Measurements from ENCODE around the gene GABPA.
"Not testable (repeated sequence)": the region's sequence is repeated elsewhere in the genome, so short reads cannot be mapped to it uniquely, and the experiment has no call there.

The GABPA gene

DNA sequence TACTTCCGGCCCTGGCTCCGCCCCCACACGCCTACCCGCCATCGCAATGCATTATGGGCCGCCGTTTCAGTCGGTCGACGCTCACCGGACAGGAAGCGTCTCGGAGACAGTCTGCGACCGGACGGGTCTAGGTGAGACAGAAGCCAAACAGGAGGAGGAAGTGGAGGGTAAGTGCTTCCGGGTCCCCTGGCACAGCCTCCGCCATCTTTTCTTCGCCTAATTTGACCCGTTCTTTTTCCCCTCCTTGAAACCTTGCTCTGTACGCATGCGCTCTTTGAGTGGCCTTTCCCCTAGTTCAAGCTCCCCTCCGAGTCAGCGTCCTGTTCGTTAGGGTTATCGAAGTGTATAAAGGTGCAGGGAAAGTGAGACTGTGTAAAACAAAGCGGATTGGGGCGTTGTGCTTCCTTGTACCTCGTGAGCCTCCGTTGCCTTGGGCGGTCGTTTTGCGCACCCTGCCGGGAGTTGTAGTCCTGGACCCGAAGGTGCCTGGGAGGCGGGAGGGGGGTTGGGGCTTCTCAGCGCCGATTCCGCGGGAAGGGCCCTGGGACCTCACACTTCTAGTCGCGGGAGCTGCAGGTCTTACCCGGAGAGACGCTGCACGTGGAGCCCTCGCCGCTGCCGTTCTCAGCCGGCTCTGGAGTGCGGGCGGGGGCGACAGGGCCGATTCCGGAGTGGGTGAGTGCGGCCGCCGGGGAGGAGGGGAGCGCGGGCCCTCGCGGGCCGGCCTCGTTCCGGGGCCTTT, at the start of gene GABPA, which contains the start of gene ATP5PF:
Gene GABPA, plus strand, starts transcription at position 69 of the 742 bp plus-strand sequence. CDS start 6,627 bp downstream, outside the sequence.
Gene ATP5PF, minus strand, starts transcription at position 1 of the 742 bp plus-strand sequence. CDS start 5,110 bp downstream, outside the sequence.
- H3K36me3 ChIP-seq (replicated peaks): no peaks in the 10 kb centered on the region
- H3K27me3 ChIP-seq (replicated peaks): no peaks in the 10 kb centered on the region
- peak; percentile 97 for DNase-seq
- TF ChIP-seq, protein P1, sequence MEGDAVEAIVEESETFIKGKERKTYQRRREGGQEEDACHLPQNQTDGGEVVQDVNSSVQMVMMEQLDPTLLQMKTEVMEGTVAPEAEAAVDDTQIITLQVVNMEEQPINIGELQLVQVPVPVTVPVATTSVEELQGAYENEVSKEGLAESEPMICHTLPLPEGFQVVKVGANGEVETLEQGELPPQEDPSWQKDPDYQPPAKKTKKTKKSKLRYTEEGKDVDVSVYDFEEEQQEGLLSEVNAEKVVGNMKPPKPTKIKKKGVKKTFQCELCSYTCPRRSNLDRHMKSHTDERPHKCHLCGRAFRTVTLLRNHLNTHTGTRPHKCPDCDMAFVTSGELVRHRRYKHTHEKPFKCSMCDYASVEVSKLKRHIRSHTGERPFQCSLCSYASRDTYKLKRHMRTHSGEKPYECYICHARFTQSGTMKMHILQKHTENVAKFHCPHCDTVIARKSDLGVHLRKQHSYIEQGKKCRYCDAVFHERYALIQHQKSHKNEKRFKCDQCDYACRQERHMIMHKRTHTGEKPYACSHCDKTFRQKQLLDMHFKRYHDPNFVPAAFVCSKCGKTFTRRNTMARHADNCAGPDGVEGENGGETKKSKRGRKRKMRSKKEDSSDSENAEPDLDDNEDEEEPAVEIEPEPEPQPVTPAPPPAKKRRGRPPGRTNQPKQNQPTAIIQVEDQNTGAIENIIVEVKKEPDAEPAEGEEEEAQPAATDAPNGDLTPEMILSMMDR (IDR thresholded peaks at IDR 0.05; ENCODE audit: low read depth, low read length, missing control alignments): no peak
- peak within 1 kb of the TSS; percentile 98 for H3K4me3 ChIP-seq (ENCODE audit: low read depth, low read length)
- in situ Hi-C loops (cut with HindIII; ENCODE audit: low pct_ligation_motif_present, low sequenced_read_pairs): no loop called here
- peak within 1 kb of the TSS; percentile 98 for H3K27ac ChIP-seq

GRCh38 chr21:25687787-25688186, 47.0 kb upstream of the GABPA start:
- in situ Hi-C loops (cut with HindIII; ENCODE audit: low pct_ligation_motif_present, low sequenced_read_pairs): no loop called here
- TF ChIP-seq, protein P1 (IDR thresholded peaks at IDR 0.05; ENCODE audit: low read depth, low read length, missing control alignments): no peak
- no peaks in the 10 kb centered on the region for H3K36me3 ChIP-seq (replicated peaks)

DNA sequence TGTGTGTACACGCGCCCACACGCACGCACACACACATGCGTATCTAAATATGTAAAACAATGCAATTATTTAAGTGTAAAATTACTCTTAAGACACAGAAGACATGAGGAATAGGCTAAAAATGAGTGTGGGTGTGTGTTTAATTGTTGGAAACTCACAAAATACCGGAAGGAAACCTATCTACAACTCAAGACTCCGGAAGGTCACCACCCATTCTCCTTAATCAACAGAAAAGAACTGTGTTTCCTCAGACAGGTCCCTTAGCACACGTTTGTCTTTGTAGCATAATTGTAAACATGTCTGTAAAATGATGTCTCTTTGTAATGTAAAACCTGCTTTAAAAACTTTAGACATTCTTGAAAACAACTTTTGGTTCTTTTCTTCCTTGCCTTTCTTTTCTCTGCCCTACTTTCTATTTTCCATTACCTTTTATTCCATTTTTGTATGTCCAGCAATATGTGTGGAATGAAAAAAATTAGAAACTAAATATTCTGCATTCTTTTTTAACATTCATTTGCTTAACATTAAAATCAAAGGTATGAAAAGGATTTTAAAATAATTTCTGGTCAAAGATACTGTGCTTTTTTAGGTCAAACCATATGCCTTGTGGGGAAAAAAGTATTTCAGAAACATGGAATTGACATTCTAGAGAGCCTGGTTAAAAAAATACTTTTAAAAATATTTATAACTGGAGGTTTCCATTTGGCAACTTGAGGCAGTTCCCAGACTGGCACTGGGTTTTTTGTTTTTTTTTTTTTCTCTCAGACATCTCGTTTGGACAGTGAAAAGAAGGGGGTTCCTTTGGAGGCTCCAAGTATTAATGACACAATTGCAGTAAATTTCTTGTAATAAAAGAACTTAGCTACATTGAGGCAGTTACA, 46.3 kb upstream of the GABPA start:
- Histone ChIP-seq H3K27ac (no peak overlapping the region), H3K4me3 (ENCODE audit: low read depth, low read length) (no peak overlapping the region), H3K36me3 (replicated peaks) (no peaks in the 10 kb centered on the region), H3K27me3 (replicated peaks) (no peaks in the 10 kb centered on the region)
- DNase-seq: no peak
- in situ Hi-C loops (cut with HindIII; ENCODE audit: low pct_ligation_motif_present, low sequenced_read_pairs): no loop called here
- TF ChIP-seq, protein P1 (IDR thresholded peaks at IDR 0.05; ENCODE audit: low read depth, low read length, missing control alignments): no peak

More at GRCh38 chr21:25687787-25688186, 47.0 kb upstream of the GABPA start:
- Histone ChIP-seq H3K27ac (no peak overlapping the region), H3K4me3 (ENCODE audit: low read depth, low read length) (no peak overlapping the region), H3K27me3 (replicated peaks) (no peaks in the 10 kb centered on the region)
- DNase-seq: no peak

- TF ChIP-seq, protein P1 (IDR thresholded peaks at IDR 0.05; ENCODE audit: low read depth, low read length, missing control alignments): no peak
- in situ Hi-C loops (cut with HindIII; ENCODE audit: low pct_ligation_motif_present, low sequenced_read_pairs): no loop called here
- Histone ChIP-seq H3K27me3 (replicated peaks) (no peaks in the 10 kb centered on the region), H3K36me3 (replicated peaks) (no peaks in the 10 kb centered on the region), H3K4me3 (ENCODE audit: low read depth, low read length) (no peak overlapping the region), H3K27ac (no peak overlapping the region)
- DNase-seq: peak; percentile 4
Measured at GRCh38 chr21:25689226-25689625, 45.5 kb upstream of the GABPA start.

DNA sequence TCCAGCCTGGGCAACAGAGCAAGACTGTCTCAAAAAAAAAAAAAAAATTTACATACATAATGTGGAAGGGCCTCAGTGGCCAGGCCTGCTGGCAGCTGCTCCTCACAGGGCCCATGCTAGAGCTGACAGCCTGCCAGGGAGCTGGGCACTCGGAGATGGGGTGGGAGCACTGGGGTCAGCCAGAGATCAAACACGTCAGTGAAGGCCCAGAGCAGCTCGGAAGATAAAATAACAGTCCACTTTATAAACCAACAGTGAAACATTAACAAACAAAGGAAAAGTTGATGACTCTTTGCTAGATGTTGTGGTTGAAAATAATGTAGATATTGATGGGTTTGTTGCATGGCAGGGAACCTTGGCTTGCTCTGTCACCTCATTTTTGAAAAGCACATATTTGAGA, 42.8 kb upstream of the GABPA start:
- TF ChIP-seq, protein P1 (IDR thresholded peaks at IDR 0.05; ENCODE audit: low read depth, low read length, missing control alignments): no peak
- H3K4me3 ChIP-seq (ENCODE audit: low read depth, low read length): no peak overlapping the region
- no peaks in the 10 kb centered on the region for H3K36me3 ChIP-seq (replicated peaks)
- no peaks in the 10 kb centered on the region for H3K27me3 ChIP-seq (replicated peaks)
- no peak for DNase-seq
- no peak overlapping the region for H3K27ac ChIP-seq
- in situ Hi-C loops (cut with HindIII; ENCODE audit: low pct_ligation_motif_present, low sequenced_read_pairs): no loop called here

DNA sequence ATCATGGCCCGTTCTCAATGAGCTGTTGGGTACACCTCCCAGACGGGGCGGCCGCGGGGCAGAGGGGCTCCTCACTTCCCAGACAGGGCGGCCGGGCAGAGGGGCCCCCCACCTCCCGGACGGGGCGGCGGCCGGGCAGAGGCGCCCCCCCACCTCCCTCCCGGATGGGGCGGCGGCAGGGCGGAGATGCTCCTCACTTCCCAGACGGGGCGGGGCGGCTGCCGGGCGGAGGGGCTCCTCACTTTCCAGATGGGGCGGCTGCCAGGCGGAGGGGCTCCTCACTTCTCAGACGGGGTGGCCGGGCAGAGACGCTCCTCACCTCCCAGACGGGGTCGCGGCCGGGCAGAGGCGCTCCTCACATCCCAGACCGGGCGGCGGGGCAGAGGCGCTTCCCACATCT, 39.3 kb upstream of the GABPA start:
- H3K27ac ChIP-seq; in situ Hi-C loops (cut with HindIII; ENCODE audit: low pct_ligation_motif_present, low sequenced_read_pairs); DNase-seq; H3K36me3 ChIP-seq (replicated peaks); H3K4me3 ChIP-seq (ENCODE audit: low read depth, low read length); H3K27me3 ChIP-seq (replicated peaks): not testable (repeated sequence)

Measured in brain microvascular endothelial cell (primary cell).